Measurements from ENCODE around the gene ARHGEF19. TPM values are rescaled to one million over a fixed set of nuclear protein-coding genes. Genes with fewer than 3 reads are reported as not detected.

Gene ARHGEF19
- total and polyA plus RNA-seq, 9 of the 15 experiments (the other 6 are each of a cell fraction or from before 2014, with no cell fraction given), result 0.73 to 21.0 (median 5.2) TPM

DNA sequence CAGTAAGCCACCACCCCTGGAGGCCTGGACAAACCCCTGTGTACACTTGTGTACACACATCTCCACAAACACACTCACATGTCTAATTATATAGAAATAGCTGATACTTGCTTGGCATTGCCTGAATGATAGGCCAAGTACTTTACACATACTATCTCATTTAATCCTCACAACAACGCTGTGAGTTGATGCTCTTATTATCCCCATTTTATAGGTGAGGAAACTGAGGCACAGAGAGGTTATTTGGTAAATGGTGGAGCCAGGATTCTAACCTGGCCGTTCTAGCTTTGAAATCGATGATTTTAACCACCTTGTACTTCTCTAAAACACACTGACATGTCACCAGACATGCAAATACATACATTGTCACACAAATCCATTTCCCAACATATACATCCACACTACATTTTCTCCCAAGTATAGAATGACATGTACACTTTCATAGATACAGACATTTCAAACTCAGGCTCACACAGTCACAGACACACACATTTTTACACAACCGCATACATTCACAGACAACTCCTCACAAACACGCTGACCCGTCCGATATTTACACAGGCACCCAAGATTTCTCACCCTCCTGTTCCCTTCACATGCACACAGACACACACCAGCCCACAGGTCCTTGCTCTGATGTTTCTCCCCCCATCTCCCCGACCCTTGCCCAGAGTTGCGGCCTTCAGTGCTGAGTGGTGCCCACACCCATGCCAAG is 3.2 kb downstream of the ARHGEF19 start (continued):
- TF ChIP-seq ARID3B (CRISPR knock-in tag; IDR thresholded peaks at IDR 0.05; ENCODE audit: borderline replicate concordance) (no peak), ADNP (tag; IDR thresholded peaks at IDR 0.05) (peak; percentile 75), MEF2A (IDR thresholded peaks at IDR 0.05; ENCODE audit: control insufficient read depth, low read depth, low read length) (no peak), ZBTB7A (IDR thresholded peaks at IDR 0.05; ENCODE audit: borderline replicate concordance, control insufficient read depth, low read depth, low read length) (no peak), ESRRB (CRISPR knock-in tag; IDR thresholded peaks at IDR 0.05; ENCODE audit: borderline replicate concordance) (no peak), CCNT2 (IDR thresholded peaks at IDR 0.05; ENCODE audit: borderline replicate concordance, extremely low read depth, insufficient read length, low read depth, low read length) (no peak), ZBTB1 (CRISPR knock-in tag; IDR thresholded peaks at IDR 0.05; ENCODE audit: borderline replicate concordance, low read depth) (no peak), CHD4 (IDR thresholded peaks at IDR 0.05; ENCODE audit: insufficient read depth, insufficient replicate concordance, low read depth, low read length, poor library complexity, severe bottlenecking) (peak; percentile 22), MLLT1 (IDR thresholded peaks at IDR 0.05) (peak in 1 of 2 experiments; percentile 43; a peak in 1 of 4 replicates), HDAC2 (IDR thresholded peaks at IDR 0.05) (peak; percentile 25; the same call in 1 of the 2 replicates), RBM17 (IDR thresholded peaks at IDR 0.05; ENCODE audit: borderline replicate concordance, low read depth, low read length) (no peak), RBM25 (IDR thresholded peaks at IDR 0.05; ENCODE audit: low read depth, low read length, severe bottlenecking) (peak; percentile 92), ZNF23 (CRISPR knock-in tag; IDR thresholded peaks at IDR 0.05) (no peak), ZNF764 (CRISPR knock-in tag; IDR thresholded peaks at IDR 0.05; ENCODE audit: low read depth) (no peak), MXD1 (CRISPR knock-in tag; IDR thresholded peaks at IDR 0.05; ENCODE audit: borderline replicate concordance, poor library complexity, severe bottlenecking) (no peak), ZNF316 (IDR thresholded peaks at IDR 0.05) (peak; percentile 47; the same call in 1 of the 2 replicates), CCAR2 (IDR thresholded peaks at IDR 0.05; ENCODE audit: low read depth, low read length) (no peak)
- TF ChIP-seq, protein P1, sequence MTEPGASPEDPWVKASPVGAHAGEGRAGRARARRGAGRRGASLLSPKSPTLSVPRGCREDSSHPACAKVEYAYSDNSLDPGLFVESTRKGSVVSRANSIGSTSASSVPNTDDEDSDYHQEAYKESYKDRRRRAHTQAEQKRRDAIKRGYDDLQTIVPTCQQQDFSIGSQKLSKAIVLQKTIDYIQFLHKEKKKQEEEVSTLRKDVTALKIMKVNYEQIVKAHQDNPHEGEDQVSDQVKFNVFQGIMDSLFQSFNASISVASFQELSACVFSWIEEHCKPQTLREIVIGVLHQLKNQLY (CRISPR knock-in tag; conservative IDR thresholded peaks at IDR 0.05), result no peak
- TF ChIP-seq, protein P2, sequence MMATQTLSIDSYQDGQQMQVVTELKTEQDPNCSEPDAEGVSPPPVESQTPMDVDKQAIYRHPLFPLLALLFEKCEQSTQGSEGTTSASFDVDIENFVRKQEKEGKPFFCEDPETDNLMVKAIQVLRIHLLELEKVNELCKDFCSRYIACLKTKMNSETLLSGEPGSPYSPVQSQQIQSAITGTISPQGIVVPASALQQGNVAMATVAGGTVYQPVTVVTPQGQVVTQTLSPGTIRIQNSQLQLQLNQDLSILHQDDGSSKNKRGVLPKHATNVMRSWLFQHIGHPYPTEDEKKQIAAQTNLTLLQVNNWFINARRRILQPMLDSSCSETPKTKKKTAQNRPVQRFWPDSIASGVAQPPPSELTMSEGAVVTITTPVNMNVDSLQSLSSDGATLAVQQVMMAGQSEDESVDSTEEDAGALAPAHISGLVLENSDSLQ (IDR thresholded peaks at IDR 0.05), result no peak
- TF ChIP-seq, protein P3, sequence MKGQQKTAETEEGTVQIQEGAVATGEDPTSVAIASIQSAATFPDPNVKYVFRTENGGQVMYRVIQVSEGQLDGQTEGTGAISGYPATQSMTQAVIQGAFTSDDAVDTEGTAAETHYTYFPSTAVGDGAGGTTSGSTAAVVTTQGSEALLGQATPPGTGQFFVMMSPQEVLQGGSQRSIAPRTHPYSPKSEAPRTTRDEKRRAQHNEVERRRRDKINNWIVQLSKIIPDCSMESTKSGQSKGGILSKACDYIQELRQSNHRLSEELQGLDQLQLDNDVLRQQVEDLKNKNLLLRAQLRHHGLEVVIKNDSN (CRISPR knock-in tag; IDR thresholded peaks at IDR 0.05), result no peak

Data from K562 (cell line).